H1 (cell line): ENCODE data around the gene PPAN. TPM values are rescaled to one million over a fixed set of nuclear protein-coding genes. Genes with fewer than 3 reads are reported as not detected.

Experiments used
- POLR2A ChIP-seq, 2 experiments: IDR thresholded peaks; 1 replicate in 1 of 2; 2 replicates in 1 of 2; pipeline ENCODE4 v1.6.1; 2011; ENCODE audit warnings: low read depth in 2 of 2, low read length in 2 of 2, mild to moderate bottlenecking in 2 of 2; ENCODE audit errors: control extremely low read depth in 1 of 2
- POLR2AphosphoS5 ChIP-seq: IDR thresholded peaks from 2 replicates; pipeline ENCODE4 v1.6.1; 2011; ENCODE audit warnings: low read depth, low read length
- polyA plus RNA-seq, 7 experiments: library from polyadenylated mRNA; depleted of rRNA in 3 of 7; stranded (reverse) in 5 of 7; unstranded in 2 of 7; fragments of >200 nt in 5 of 7; fragments of 200-250 nt in 2 of 7; gene quantifications; 1 replicate in 5 of 7; 2 replicates in 1 of 7; 4 replicates in 1 of 7; pipeline versions ENCODE4 v1.2.1 to v1.2.3, GENCODE V29; 2011 to 2013; ENCODE audit warnings: missing spikeins in 2 of 7, mixed read lengths in 2 of 7
- total RNA-seq: library from RNA; stranded (reverse); fragmentation: NEBNext Ultra II Directional; extraction: Animal tissue kit (Norgen Biotek cat#: 25700); gene quantifications from 2 replicates; pipeline ENCODE4 v1.2.1, GENCODE V29; 2021
- TF ChIP-seq, protein P1 (sequence below): fragments of 300-600 bp; sonication (generic); IDR thresholded peaks from 2 replicates; pipeline ENCODE4 v1.7.1; 2012; ENCODE audit warnings: low read length, moderate library complexity, mild to moderate bottlenecking, inconsistent platforms; ENCODE audit not compliant: insufficient replicate concordance

PPAN gene
- total and polyA plus RNA-seq, 2 of the 8 experiments (the other 6 are each of a cell fraction or from before 2014, with no cell fraction given): 48.8 to 74.4 TPM

DNA sequence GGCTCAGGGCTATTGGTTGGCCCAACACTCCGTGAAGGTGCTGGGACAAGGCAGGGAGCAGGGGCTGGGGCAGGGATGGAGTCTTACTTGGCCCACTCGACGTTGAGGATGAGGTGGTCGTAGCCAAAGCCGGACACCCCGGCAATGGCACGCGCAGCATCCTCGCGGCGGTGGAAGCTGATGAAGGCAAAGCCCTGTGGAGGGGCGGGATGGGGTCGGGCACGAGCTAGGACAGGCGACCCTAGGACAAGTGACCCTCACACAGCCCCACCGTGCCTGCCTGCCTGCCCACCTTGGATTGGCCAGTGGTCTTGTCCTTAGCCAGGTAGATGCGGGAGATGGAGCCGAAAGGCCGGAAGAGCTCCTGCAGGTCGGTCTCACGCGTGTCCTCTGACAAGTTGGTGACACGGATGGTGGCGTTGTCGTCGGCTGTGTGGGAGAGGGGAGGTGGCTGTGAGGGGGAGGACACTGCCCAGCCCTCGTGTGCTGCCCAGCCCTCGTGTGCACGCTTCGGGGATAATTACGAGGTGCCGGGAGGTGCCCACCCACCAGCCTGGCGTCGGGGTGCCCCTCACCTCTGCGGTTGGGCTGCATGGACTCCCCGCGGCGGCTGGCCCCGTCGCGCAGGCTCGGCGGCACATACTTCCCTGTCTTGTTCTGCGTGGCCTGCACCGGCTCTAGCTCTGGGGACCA, 9.4 kb downstream of the PPAN start (continued):
- TF ChIP-seq, protein P1, sequence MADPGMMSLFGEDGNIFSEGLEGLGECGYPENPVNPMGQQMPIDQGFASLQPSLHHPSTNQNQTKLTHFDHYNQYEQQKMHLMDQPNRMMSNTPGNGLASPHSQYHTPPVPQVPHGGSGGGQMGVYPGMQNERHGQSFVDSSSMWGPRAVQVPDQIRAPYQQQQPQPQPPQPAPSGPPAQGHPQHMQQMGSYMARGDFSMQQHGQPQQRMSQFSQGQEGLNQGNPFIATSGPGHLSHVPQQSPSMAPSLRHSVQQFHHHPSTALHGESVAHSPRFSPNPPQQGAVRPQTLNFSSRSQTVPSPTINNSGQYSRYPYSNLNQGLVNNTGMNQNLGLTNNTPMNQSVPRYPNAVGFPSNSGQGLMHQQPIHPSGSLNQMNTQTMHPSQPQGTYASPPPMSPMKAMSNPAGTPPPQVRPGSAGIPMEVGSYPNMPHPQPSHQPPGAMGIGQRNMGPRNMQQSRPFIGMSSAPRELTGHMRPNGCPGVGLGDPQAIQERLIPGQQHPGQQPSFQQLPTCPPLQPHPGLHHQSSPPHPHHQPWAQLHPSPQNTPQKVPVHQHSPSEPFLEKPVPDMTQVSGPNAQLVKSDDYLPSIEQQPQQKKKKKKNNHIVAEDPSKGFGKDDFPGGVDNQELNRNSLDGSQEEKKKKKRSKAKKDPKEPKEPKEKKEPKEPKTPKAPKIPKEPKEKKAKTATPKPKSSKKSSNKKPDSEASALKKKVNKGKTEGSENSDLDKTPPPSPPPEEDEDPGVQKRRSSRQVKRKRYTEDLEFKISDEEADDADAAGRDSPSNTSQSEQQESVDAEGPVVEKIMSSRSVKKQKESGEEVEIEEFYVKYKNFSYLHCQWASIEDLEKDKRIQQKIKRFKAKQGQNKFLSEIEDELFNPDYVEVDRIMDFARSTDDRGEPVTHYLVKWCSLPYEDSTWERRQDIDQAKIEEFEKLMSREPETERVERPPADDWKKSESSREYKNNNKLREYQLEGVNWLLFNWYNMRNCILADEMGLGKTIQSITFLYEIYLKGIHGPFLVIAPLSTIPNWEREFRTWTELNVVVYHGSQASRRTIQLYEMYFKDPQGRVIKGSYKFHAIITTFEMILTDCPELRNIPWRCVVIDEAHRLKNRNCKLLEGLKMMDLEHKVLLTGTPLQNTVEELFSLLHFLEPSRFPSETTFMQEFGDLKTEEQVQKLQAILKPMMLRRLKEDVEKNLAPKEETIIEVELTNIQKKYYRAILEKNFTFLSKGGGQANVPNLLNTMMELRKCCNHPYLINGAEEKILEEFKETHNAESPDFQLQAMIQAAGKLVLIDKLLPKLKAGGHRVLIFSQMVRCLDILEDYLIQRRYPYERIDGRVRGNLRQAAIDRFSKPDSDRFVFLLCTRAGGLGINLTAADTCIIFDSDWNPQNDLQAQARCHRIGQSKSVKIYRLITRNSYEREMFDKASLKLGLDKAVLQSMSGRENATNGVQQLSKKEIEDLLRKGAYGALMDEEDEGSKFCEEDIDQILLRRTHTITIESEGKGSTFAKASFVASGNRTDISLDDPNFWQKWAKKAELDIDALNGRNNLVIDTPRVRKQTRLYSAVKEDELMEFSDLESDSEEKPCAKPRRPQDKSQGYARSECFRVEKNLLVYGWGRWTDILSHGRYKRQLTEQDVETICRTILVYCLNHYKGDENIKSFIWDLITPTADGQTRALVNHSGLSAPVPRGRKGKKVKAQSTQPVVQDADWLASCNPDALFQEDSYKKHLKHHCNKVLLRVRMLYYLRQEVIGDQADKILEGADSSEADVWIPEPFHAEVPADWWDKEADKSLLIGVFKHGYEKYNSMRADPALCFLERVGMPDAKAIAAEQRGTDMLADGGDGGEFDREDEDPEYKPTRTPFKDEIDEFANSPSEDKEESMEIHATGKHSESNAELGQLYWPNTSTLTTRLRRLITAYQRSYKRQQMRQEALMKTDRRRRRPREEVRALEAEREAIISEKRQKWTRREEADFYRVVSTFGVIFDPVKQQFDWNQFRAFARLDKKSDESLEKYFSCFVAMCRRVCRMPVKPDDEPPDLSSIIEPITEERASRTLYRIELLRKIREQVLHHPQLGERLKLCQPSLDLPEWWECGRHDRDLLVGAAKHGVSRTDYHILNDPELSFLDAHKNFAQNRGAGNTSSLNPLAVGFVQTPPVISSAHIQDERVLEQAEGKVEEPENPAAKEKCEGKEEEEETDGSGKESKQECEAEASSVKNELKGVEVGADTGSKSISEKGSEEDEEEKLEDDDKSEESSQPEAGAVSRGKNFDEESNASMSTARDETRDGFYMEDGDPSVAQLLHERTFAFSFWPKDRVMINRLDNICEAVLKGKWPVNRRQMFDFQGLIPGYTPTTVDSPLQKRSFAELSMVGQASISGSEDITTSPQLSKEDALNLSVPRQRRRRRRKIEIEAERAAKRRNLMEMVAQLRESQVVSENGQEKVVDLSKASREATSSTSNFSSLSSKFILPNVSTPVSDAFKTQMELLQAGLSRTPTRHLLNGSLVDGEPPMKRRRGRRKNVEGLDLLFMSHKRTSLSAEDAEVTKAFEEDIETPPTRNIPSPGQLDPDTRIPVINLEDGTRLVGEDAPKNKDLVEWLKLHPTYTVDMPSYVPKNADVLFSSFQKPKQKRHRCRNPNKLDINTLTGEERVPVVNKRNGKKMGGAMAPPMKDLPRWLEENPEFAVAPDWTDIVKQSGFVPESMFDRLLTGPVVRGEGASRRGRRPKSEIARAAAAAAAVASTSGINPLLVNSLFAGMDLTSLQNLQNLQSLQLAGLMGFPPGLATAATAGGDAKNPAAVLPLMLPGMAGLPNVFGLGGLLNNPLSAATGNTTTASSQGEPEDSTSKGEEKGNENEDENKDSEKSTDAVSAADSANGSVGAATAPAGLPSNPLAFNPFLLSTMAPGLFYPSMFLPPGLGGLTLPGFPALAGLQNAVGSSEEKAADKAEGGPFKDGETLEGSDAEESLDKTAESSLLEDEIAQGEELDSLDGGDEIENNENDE: no peak
- TF ChIP-seq POLR2A (IDR thresholded peaks at IDR 0.05; ENCODE audit: control extremely low read depth in 1 of 2, low read depth in 2 of 2, low read length in 2 of 2): peak in 1 of 2 experiments; percentile 76
- peak; percentile 81 for TF ChIP-seq POLR2AphosphoS5
